Measurements from ENCODE around the gene CAVIN3. TPM values are rescaled to one million over a fixed set of nuclear protein-coding genes. Genes with fewer than 3 reads are reported as not detected.
A peak's percentile ranks its signal among the peaks of the same experiment; 100 is the strongest.

The CAVIN3 gene
- total and polyA plus RNA-seq, 2 of the 4 experiments (the other 2 are of a cell fraction) = 112 to 185 TPM

GRCh38 chr11:6269994-6270393, 50.3 kb downstream of the CAVIN3 start:
- no peak overlapping the region for H4K8ac ChIP-seq (ENCODE audit: low read depth in 2 of 2, low read length in 2 of 2)
- no peak overlapping the region for H3K14ac ChIP-seq (replicated peaks; ENCODE audit: low read depth, low read length)
- 87% methylated on average over 18 of the region's 24 CpGs; no CpG with 5 or more reads in 1 of the 2 experiments for WGBS, 2 experiments (ENCODE audit: extremely low coverage in 2 of 2, insufficient read length in 1 of 2)
- H4K5ac ChIP-seq (ENCODE audit: low read depth, low read length) = no peak overlapping the region
- no peak overlapping the region for H3K27ac ChIP-seq (ENCODE audit: insufficient read depth, low read length)
- ChIA-PET POLR2A (ENCODE audit: unreplicated experiment) (no interaction called here), CTCF (interaction anchor here (1.1 kb wide), 1 partner anchor 19 kb away, joined by 3 read pairs; no protein-coding TSS in a partner anchor)
- DNase-seq = no peak
- no peaks in the 10 kb centered on the region for H3K9me1 ChIP-seq (ENCODE audit: insufficient read depth, low read length)
- no peak overlapping the region for H2BK15ac ChIP-seq (ENCODE audit: low read depth, low read length)
- no peaks in the 10 kb centered on the region for H3K79me1 ChIP-seq (ENCODE audit: low read depth in 1 of 2, low read length in 2 of 2)
- no peak overlapping the region for H3K4me3 ChIP-seq (ENCODE audit: insufficient read depth, low read depth, low read length)
- no peak overlapping the region for H2BK120ac ChIP-seq (ENCODE audit: low read depth, low read length)
- no peaks in the 10 kb centered on the region for H3K9me3 ChIP-seq (ENCODE audit: control insufficient read depth, insufficient read depth, low read length)
- H3K9ac ChIP-seq (ENCODE audit: low read depth, low read length) = no peak overlapping the region
- intact Hi-C loops (cut with micrococcal nuclease) (no loop called here), in situ Hi-C loops (cut with MboI; ENCODE audit: low sequenced_read_pairs) (no loop called here), dilution Hi-C loops (cut with HindIII; ENCODE audit: low sequenced_read_pairs, unreplicated experiment) (no loop called here)
- H3K4me1 ChIP-seq (ENCODE audit: control insufficient read depth, insufficient read depth, low read length) = no peaks in the 10 kb centered on the region
- H2BK20ac ChIP-seq (ENCODE audit: low read depth, low read length) = no peak overlapping the region
- no peak overlapping the region for H3K4ac ChIP-seq (ENCODE audit: low read depth, low read length)
- no TSS peak for BruUV-seq (replicated peaks)
- H3K56ac ChIP-seq (ENCODE audit: extremely low read depth, insufficient read depth, low read length) = no peak overlapping the region
- no peaks in the 10 kb centered on the region for H3K36me3 ChIP-seq (ENCODE audit: control insufficient read depth, insufficient read depth, low read length)
- H2BK5ac ChIP-seq (ENCODE audit: low read depth, low read length, poor library complexity, severe bottlenecking) = no peak overlapping the region
- TF ChIP-seq USF2 (IDR thresholded peaks at IDR 0.05; ENCODE audit: low read depth, low read length) (no peak), FOS (IDR thresholded peaks at IDR 0.05; ENCODE audit: low read depth, low read length) (no peak), POLR2A (IDR thresholded peaks at IDR 0.05; ENCODE audit: low read depth, low read length) (no peak), NFE2L2 (IDR thresholded peaks at IDR 0.05; ENCODE audit: low read depth, low read length) (no peak), RAD21 (IDR thresholded peaks at IDR 0.05; ENCODE audit: low read length) (no peak), RCOR1 (IDR thresholded peaks at IDR 0.05; ENCODE audit: insufficient replicate concordance, low read length) (no peak), SMC3 (IDR thresholded peaks at IDR 0.05; ENCODE audit: low read depth, low read length) (no peak), CHD1 (IDR thresholded peaks at IDR 0.05; ENCODE audit: low read depth, low read length) (no peak)
- TF ChIP-seq, protein P1, sequence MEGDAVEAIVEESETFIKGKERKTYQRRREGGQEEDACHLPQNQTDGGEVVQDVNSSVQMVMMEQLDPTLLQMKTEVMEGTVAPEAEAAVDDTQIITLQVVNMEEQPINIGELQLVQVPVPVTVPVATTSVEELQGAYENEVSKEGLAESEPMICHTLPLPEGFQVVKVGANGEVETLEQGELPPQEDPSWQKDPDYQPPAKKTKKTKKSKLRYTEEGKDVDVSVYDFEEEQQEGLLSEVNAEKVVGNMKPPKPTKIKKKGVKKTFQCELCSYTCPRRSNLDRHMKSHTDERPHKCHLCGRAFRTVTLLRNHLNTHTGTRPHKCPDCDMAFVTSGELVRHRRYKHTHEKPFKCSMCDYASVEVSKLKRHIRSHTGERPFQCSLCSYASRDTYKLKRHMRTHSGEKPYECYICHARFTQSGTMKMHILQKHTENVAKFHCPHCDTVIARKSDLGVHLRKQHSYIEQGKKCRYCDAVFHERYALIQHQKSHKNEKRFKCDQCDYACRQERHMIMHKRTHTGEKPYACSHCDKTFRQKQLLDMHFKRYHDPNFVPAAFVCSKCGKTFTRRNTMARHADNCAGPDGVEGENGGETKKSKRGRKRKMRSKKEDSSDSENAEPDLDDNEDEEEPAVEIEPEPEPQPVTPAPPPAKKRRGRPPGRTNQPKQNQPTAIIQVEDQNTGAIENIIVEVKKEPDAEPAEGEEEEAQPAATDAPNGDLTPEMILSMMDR (conservative IDR thresholded peaks at IDR 0.05; ENCODE audit: low read depth, low read length) = no peak
- H4K91ac ChIP-seq (ENCODE audit: insufficient read depth, low read depth, low read length) = no peak overlapping the region
- peak overlapping the region; percentile 19 for H2AK9ac ChIP-seq (replicated peaks; ENCODE audit: low read depth, low read length, poor library complexity)
- no peak overlapping the region for H2AK5ac ChIP-seq (ENCODE audit: low read depth, low read length)
- no peaks in the 10 kb centered on the region for H4K20me1 ChIP-seq (ENCODE audit: insufficient read depth, low read length)
- no peak for ATAC-seq (ENCODE audit: low read depth)
- peaks cover 4% of the 10 kb centered on the region for H3K27me3 ChIP-seq (ENCODE audit: control insufficient read depth, insufficient read depth, low read length)
- no peak overlapping the region for H3K23ac ChIP-seq (ENCODE audit: low read depth, low read length)
- H3K18ac ChIP-seq (ENCODE audit: low read depth, low read length) = no peak overlapping the region
- H2AFZ ChIP-seq (replicated peaks; ENCODE audit: low read length, poor library complexity) = peak overlapping the region; percentile 16
- no peak overlapping the region for H3K4me2 ChIP-seq (ENCODE audit: low read depth, low read length)
